ENCODE data around the gene RARRES2. TPM values are rescaled to one million over a fixed set of nuclear protein-coding genes. Genes with fewer than 3 reads are reported as not detected.

The RARRES2 gene
- total RNA-seq, 3 donors from 2014 or later (not counting 1 experiment from before 2014, with no cell fraction given), result not detected

GRCh38 chr7:150311711-150312110 is 29.7 kb downstream of the RARRES2 start:
- ATAC-seq (no peak), DNase-seq (no peak)
- no peaks in the 10 kb centered on the region for H3K4me1 Mint-ChIP-seq
- H3K27ac ChIP-seq (ENCODE audit: low read length), result no peak overlapping the region
- H3K27ac Mint-ChIP-seq, result no peak overlapping the region
- 95% methylated on average over 5 of the region's 5 CpGs for WGBS (ENCODE audit: insufficient coverage)
- H3K36me3 Mint-ChIP-seq, result no peaks in the 10 kb centered on the region
- H3K4me3 ChIP-seq (ENCODE audit: low read length), result no peak overlapping the region
- H3K27me3 ChIP-seq (ENCODE audit: control insufficient read depth, insufficient read depth, low read length), result no peaks in the 10 kb centered on the region
- H3K9me3 Mint-ChIP-seq, result no peaks in the 10 kb centered on the region
- H3K36me3 ChIP-seq (ENCODE audit: control insufficient read depth, insufficient read depth, low read length), result no peaks in the 10 kb centered on the region
- no peaks in the 10 kb centered on the region for H3K9me3 ChIP-seq (ENCODE audit: control insufficient read depth, insufficient read depth, low read length)
- H3K4me1 ChIP-seq (ENCODE audit: control insufficient read depth, insufficient read depth, low read length), result no peaks in the 10 kb centered on the region
- no peaks in the 10 kb centered on the region for H3K27me3 Mint-ChIP-seq (ENCODE audit: low read depth in 2 of 2)
- no peak for TF ChIP-seq CTCF (IDR thresholded peaks at IDR 0.05)
- no peak overlapping the region for H3K4me3 Mint-ChIP-seq
- intact Hi-C loops (cut with micrococcal nuclease), result no loop called here

GRCh38 chr7:150311146-150311545 is 30.3 kb downstream of the RARRES2 start:
- Histone ChIP-seq H3K4me1 (ENCODE audit: control insufficient read depth, insufficient read depth, low read length) (no peaks in the 10 kb centered on the region), H3K27me3 (ENCODE audit: control insufficient read depth, insufficient read depth, low read length) (no peaks in the 10 kb centered on the region), H3K4me3 (ENCODE audit: low read length) (no peak overlapping the region), H3K9me3 (ENCODE audit: control insufficient read depth, insufficient read depth, low read length) (no peaks in the 10 kb centered on the region), H3K36me3 (ENCODE audit: control insufficient read depth, insufficient read depth, low read length) (no peaks in the 10 kb centered on the region), H3K27ac (ENCODE audit: low read length) (no peak overlapping the region)
- no peaks in the 10 kb centered on the region for H3K4me1 Mint-ChIP-seq
- no peaks in the 10 kb centered on the region for H3K36me3 Mint-ChIP-seq
- 89% methylated on average over 4 of the region's 4 CpGs for WGBS (ENCODE audit: insufficient coverage)
- H3K27me3 Mint-ChIP-seq (ENCODE audit: low read depth in 2 of 2), result no peaks in the 10 kb centered on the region
- no peaks in the 10 kb centered on the region for H3K9me3 Mint-ChIP-seq
- no peak for TF ChIP-seq CTCF (IDR thresholded peaks at IDR 0.05)
- intact Hi-C loops (cut with micrococcal nuclease), result no loop called here
- DNase-seq, result no peak
- H3K4me3 Mint-ChIP-seq, result no peak overlapping the region
- no peak for ATAC-seq
- H3K27ac Mint-ChIP-seq, result no peak overlapping the region

GRCh38 chr7:150308575-150308974 is 32.9 kb downstream of the RARRES2 start:
- Mint-ChIP-seq H3K27ac (no peak overlapping the region), H3K9me3 (no peaks in the 10 kb centered on the region), H3K36me3 (no peaks in the 10 kb centered on the region), H3K4me1 (no peaks in the 10 kb centered on the region), H3K27me3 (ENCODE audit: low read depth in 2 of 2) (no peaks in the 10 kb centered on the region), H3K4me3 (no peak overlapping the region)
- Histone ChIP-seq H3K36me3 (ENCODE audit: control insufficient read depth, insufficient read depth, low read length) (no peaks in the 10 kb centered on the region), H3K4me1 (ENCODE audit: control insufficient read depth, insufficient read depth, low read length) (no peaks in the 10 kb centered on the region), H3K9me3 (ENCODE audit: control insufficient read depth, insufficient read depth, low read length) (no peaks in the 10 kb centered on the region), H3K27me3 (ENCODE audit: control insufficient read depth, insufficient read depth, low read length) (no peaks in the 10 kb centered on the region), H3K27ac (ENCODE audit: low read length) (no peak overlapping the region), H3K4me3 (ENCODE audit: low read length) (no peak overlapping the region)
- intact Hi-C loops (cut with micrococcal nuclease), result no loop called here
- DNase-seq (no peak), ATAC-seq (no peak)
- no peak for TF ChIP-seq CTCF (IDR thresholded peaks at IDR 0.05)

GRCh38 chr7:150307904-150308303 is 33.5 kb downstream of the RARRES2 start:
- Mint-ChIP-seq H3K4me1 (no peaks in the 10 kb centered on the region), H3K27me3 (ENCODE audit: low read depth in 2 of 2) (no peaks in the 10 kb centered on the region), H3K27ac (no peak overlapping the region), H3K36me3 (no peaks in the 10 kb centered on the region), H3K4me3 (no peak overlapping the region), H3K9me3 (no peaks in the 10 kb centered on the region)
- Histone ChIP-seq H3K27me3 (ENCODE audit: control insufficient read depth, insufficient read depth, low read length) (no peaks in the 10 kb centered on the region), H3K4me1 (ENCODE audit: control insufficient read depth, insufficient read depth, low read length) (no peaks in the 10 kb centered on the region), H3K27ac (ENCODE audit: low read length) (no peak overlapping the region), H3K36me3 (ENCODE audit: control insufficient read depth, insufficient read depth, low read length) (no peaks in the 10 kb centered on the region), H3K9me3 (ENCODE audit: control insufficient read depth, insufficient read depth, low read length) (no peaks in the 10 kb centered on the region), H3K4me3 (ENCODE audit: low read length) (no peak overlapping the region)
- TF ChIP-seq CTCF (IDR thresholded peaks at IDR 0.05), result no peak
- ATAC-seq, result no peak
- no peak for DNase-seq
- WGBS (ENCODE audit: insufficient coverage), result 92% methylated on average over 9 of the region's 9 CpGs
- intact Hi-C loops (cut with micrococcal nuclease), result no loop called here

Data from natural killer cell (primary cell).